ENCODE data around the gene IKZF1.

DNA sequence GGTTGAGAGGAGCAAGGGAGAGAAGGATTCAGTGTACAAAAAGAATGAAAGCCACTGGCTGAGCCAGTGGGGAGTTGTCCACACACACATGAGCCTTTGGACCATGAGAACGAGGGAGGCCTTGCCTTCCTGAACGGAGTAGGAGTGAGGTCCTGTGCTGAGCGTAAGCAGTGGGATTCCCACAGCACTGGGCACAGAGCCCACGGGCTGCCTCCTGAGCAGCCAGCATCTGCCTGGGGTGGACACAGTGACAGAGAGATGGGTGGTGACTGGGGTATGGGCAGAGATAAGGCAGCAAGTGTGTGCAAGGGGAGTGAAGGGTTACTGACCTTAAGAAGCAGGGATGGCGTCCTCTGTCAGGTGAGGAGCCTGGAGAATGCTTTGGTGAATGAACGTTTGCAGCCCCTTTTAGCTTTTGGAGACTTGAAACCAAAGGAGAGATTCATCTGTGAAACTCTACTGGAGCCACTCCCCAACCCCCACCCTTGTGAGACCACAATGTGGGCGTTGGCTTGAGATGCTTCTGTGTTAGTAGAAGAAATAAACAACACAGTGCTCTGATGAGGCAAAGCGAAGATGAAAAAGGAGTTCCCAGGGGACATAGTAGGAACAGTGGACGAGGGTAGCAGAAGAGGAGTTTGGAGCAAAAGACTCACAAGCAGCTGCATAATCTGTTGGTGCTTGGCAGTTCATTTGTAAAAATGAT, 89.2 kb downstream of the IKZF1 start:
- TF ChIP-seq, protein P1, sequence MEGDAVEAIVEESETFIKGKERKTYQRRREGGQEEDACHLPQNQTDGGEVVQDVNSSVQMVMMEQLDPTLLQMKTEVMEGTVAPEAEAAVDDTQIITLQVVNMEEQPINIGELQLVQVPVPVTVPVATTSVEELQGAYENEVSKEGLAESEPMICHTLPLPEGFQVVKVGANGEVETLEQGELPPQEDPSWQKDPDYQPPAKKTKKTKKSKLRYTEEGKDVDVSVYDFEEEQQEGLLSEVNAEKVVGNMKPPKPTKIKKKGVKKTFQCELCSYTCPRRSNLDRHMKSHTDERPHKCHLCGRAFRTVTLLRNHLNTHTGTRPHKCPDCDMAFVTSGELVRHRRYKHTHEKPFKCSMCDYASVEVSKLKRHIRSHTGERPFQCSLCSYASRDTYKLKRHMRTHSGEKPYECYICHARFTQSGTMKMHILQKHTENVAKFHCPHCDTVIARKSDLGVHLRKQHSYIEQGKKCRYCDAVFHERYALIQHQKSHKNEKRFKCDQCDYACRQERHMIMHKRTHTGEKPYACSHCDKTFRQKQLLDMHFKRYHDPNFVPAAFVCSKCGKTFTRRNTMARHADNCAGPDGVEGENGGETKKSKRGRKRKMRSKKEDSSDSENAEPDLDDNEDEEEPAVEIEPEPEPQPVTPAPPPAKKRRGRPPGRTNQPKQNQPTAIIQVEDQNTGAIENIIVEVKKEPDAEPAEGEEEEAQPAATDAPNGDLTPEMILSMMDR (IDR thresholded peaks at IDR 0.05; ENCODE audit: insufficient read depth, low read depth, low read length) = no peak
- TF ChIP-seq EZH2 (IDR thresholded peaks at IDR 0.05; ENCODE audit: insufficient read depth, low read length) = no peak
